Astrocyte of the spinal cord (primary cell): Measurements from ENCODE around the gene EDIL3.
A peak's percentile ranks its signal among the peaks of the same experiment; 100 is the strongest.

Source experiments
- DNase-seq: peaks from one replicate; pipeline ENCODE4 v3.0.0; 2011; ENCODE audit warnings: low read depth, low spot score
- H3K4me3 ChIP-seq: 2 replicates; pipeline ENCODE4 v1.5.1; 2011; ENCODE audit warnings: low read depth, mild to moderate bottlenecking, low read length, moderate library complexity
- CTCF ChIP-seq: IDR thresholded peaks from 2 replicates; pipeline ENCODE4 v1.5.1; 2012; ENCODE audit warnings: low read depth, mild to moderate bottlenecking, low read length, inconsistent platforms
- in situ Hi-C: cut with HindIII; loops from 2 replicates; pipeline ENCODE4 v1.10.0; 2017; ENCODE audit warnings: low sequenced_read_pairs

EDIL3 gene

GRCh38 chr5:84379749-84380148, 4.9 kb downstream of the EDIL3 start:
- peak; percentile 42 for TF ChIP-seq CTCF
- no peak overlapping the region for H3K4me3 ChIP-seq
- in situ Hi-C loops = no loop called here
- peak; percentile 72 for DNase-seq

GRCh38 chr5:84378961-84379360, 5.7 kb downstream of the EDIL3 start:
- H3K4me3 ChIP-seq = no peak overlapping the region
- no peak for TF ChIP-seq CTCF
- DNase-seq = peak; percentile 88
- in situ Hi-C loops = no loop called here

GRCh38 chr5:84378420-84378819, 6.3 kb downstream of the EDIL3 start:
- in situ Hi-C loops = no loop called here
- DNase-seq = peak; percentile 90
- TF ChIP-seq CTCF = no peak
- H3K4me3 ChIP-seq = no peak overlapping the region

- H3K4me3 ChIP-seq = no peak overlapping the region
- in situ Hi-C loops = no loop called here
These were observed 8.3 kb downstream of the EDIL3 start for GRCh38 chr5:84376346-84376745.

GRCh38 chr5:84374568-84374967, 10.1 kb downstream of the EDIL3 start:
- in situ Hi-C loops = no loop called here
- DNase-seq = no peak
- H3K4me3 ChIP-seq = no peak overlapping the region
- TF ChIP-seq CTCF = no peak

More at GRCh38 chr5:84376346-84376745, 8.3 kb downstream of the EDIL3 start:
- DNase-seq = no peak
- TF ChIP-seq CTCF = no peak

- no peak for DNase-seq
- in situ Hi-C loops = no loop called here
- no peak for TF ChIP-seq CTCF
- H3K4me3 ChIP-seq = no peak overlapping the region
These were observed 11.2 kb downstream of the EDIL3 start for GRCh38 chr5:84373506-84373905.
